K562 (cell line): ENCODE results near the gene NCOA1. TPM values are rescaled to one million over a fixed set of nuclear protein-coding genes. Genes with fewer than 3 reads are reported as not detected.

Experiments used
- EWSR1 ChIP-seq: fragments of 450-650 bp; IDR thresholded peaks from 2 replicates; pipeline ENCODE4 v1.6.1; 2018; ENCODE audit warnings: borderline replicate concordance, mild to moderate bottlenecking, low read depth, moderate library complexity; ENCODE audit not compliant: partially characterized antibody
- KLF10 ChIP-seq: fragments of 250-450 bp; sonication (Bioruptor Pico); IDR thresholded peaks from 2 replicates; pipeline ENCODE4 v1.6.1; 2021; ENCODE audit warnings: matching md5 sums
- NFIX ChIP-seq: fragments of 250-450 bp; sonication (Bioruptor Pico); IDR thresholded peaks from 2 replicates; pipeline ENCODE4 v1.4.0; 2020; ENCODE audit warnings: low read depth, mild to moderate bottlenecking, moderate library complexity
- NR4A1 ChIP-seq, 2 experiments: fragments of 250-450 bp in 1 of 2; fragments of 450-650 bp in 1 of 2; sonication (Bioruptor Pico) in 1 of 2; IDR thresholded peaks; 2 replicates each; pipeline versions ENCODE4 v1.4.0 to v1.6.1; 2016 to 2020; ENCODE audit warnings: mild to moderate bottlenecking in 2 of 2, missing compliant biosample characterization in 1 of 2, missing genetic modification characterization in 1 of 2, moderate library complexity in 1 of 2
- ZNF134 ChIP-seq: fragments of 250-450 bp; sonication (Bioruptor Pico); conservative IDR thresholded peaks from 2 replicates; pipeline ENCODE4 v1.4.0; 2020
- polyA plus RNA-seq, 8 experiments: library from polyadenylated mRNA; depleted of rRNA in 4 of 8; stranded (reverse) in 5 of 8; unstranded in 3 of 8; fragments of >200 nt; fragmentation: Nextera tagmentation in 2 of 8; fragmentation: Illumina TruSeq in 1 of 8; extraction: Ambion mirVana in 2 of 8; extraction: Trizol in 1 of 8; gene quantifications; 2 replicates each; pipeline versions ENCODE4 v1.2.1 to v1.2.3, GENCODE V29; 2011 to 2014; ENCODE audit warnings: inconsistent platforms in 1 of 8, missing spikeins in 1 of 8
- total RNA-seq, 7 experiments: library from RNA; depleted of rRNA in 6 of 7; stranded (reverse); fragments of >200 nt in 6 of 7; fragmentation: Illumina TruSeq in 2 of 7; extraction: Trizol in 2 of 7; gene quantifications; 2 replicates each; pipeline versions ENCODE4 v1.2.1 to v1.2.3, GENCODE V29; 2011 to 2021; ENCODE audit warnings: low replicate concordance in 1 of 7
- TF ChIP-seq, protein P1 (sequence below), 2 experiments: fragments of 450-650 bp; formaldehyde crosslinking in 1 of 2; IDR thresholded peaks; 2 replicates each; pipeline versions ENCODE4 v1.4.0 to v1.6.1; 2014 to 2020; ENCODE audit warnings: mild to moderate bottlenecking in 2 of 2, borderline replicate concordance in 1 of 2, low read depth in 1 of 2
- TF ChIP-seq, protein P2 (sequence below): sonication (generic); formaldehyde crosslinking; IDR thresholded peaks from 2 replicates; pipeline ENCODE4 v1.8.0; 2022; ENCODE audit warnings: missing genetic modification reagents, mild to moderate bottlenecking, borderline replicate concordance
- TF ChIP-seq, protein P3 (sequence below): IDR thresholded peaks from 3 replicates; pipeline ENCODE4 v1.6.1; 2011; ENCODE audit warnings: borderline replicate concordance, mild to moderate bottlenecking, moderate library complexity; ENCODE audit not compliant: insufficient read length; ENCODE audit errors: extremely low read depth
- TF ChIP-seq, protein P4 (sequence below), 2 experiments: fragments of 200-800 bp in 1 of 2; sonication (Bioruptor generic) in 1 of 2; sonication (generic) in 1 of 2; formaldehyde crosslinking in 1 of 2; IDR thresholded peaks in 1 of 2; conservative IDR thresholded peaks in 1 of 2; 2 replicates each; pipeline versions ENCODE4 v1.5.0 to v1.6.1; 2016 to 2020; ENCODE audit warnings: missing compliant biosample characterization in 1 of 2, missing genetic modification characterization in 1 of 2, missing genetic modification reagents in 1 of 2

NCOA1 gene
- total and polyA plus RNA-seq, 9 of the 15 experiments (the other 6 are each of a cell fraction or from before 2014, with no cell fraction given) = 4.9 to 25.7 (median 17.0) TPM

DNA sequence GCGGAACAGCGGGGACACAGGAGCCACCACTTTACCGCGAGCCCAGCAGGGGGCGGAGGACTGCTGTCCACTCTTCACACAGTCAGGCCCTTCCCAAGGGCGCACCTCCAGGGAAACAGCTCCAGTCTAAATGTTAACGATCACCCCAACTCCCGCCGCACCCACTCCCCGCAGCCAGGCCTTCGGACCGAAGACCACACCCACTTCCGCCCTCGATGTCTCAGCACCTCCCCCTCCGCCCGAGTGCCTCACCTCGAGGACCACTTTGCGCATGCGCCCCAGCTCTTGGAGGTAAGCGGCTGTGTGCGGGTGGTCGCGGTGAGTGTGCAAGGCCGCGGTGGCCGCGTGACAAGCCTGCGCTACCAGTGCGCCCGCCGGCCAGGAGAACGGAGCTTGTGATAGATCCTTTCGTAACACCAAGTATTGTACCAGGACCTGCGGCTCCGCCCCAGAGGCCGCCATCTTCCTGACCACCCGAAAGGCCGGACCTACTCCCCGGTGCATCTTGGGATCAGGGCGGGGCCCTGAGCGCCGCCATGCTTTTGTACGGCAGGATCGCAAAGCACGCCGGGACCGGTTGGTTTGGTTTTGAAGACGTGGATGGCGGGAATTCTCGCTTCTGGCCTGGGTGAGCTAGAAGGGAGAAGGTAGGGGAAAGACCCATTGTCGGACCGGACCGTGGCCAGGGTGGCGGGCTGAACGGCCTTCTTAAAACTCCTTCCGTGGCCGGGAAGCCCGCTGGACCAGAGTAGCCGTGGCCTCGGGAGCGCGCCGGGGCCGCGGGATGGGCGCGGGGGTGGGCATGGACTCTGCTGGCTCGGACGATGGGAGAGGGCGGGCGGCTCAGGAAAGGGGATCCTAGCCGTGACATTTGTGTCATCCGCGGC lies 302.1 kb downstream of the NCOA1 start, which contains the start of the genes CENPO and PTRHD1 (continued):
- TF ChIP-seq NR4A1 (CRISPR knock-in tag; IDR thresholded peaks at IDR 0.05) (no peak), NR4A1 (tag; IDR thresholded peaks at IDR 0.05) (peak; percentile 37; the same call in 1 of the 2 replicates), EWSR1 (no peak), KLF10 (CRISPR knock-in tag) (no peak), ZNF134 (no peak), NFIX (CRISPR knock-in tag) (no peak)
- TF ChIP-seq, protein P1, sequence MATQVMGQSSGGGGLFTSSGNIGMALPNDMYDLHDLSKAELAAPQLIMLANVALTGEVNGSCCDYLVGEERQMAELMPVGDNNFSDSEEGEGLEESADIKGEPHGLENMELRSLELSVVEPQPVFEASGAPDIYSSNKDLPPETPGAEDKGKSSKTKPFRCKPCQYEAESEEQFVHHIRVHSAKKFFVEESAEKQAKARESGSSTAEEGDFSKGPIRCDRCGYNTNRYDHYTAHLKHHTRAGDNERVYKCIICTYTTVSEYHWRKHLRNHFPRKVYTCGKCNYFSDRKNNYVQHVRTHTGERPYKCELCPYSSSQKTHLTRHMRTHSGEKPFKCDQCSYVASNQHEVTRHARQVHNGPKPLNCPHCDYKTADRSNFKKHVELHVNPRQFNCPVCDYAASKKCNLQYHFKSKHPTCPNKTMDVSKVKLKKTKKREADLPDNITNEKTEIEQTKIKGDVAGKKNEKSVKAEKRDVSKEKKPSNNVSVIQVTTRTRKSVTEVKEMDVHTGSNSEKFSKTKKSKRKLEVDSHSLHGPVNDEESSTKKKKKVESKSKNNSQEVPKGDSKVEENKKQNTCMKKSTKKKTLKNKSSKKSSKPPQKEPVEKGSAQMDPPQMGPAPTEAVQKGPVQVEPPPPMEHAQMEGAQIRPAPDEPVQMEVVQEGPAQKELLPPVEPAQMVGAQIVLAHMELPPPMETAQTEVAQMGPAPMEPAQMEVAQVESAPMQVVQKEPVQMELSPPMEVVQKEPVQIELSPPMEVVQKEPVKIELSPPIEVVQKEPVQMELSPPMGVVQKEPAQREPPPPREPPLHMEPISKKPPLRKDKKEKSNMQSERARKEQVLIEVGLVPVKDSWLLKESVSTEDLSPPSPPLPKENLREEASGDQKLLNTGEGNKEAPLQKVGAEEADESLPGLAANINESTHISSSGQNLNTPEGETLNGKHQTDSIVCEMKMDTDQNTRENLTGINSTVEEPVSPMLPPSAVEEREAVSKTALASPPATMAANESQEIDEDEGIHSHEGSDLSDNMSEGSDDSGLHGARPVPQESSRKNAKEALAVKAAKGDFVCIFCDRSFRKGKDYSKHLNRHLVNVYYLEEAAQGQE (IDR thresholded peaks at IDR 0.05; ENCODE audit: borderline replicate concordance) = peak; percentile 73; the same call in 1 of the 2 replicates
- TF ChIP-seq, protein P1 (CRISPR knock-in tag; IDR thresholded peaks at IDR 0.05; ENCODE audit: low read depth) = peak; percentile 32; the same call in 1 of the 2 replicates
- TF ChIP-seq, protein P2, sequence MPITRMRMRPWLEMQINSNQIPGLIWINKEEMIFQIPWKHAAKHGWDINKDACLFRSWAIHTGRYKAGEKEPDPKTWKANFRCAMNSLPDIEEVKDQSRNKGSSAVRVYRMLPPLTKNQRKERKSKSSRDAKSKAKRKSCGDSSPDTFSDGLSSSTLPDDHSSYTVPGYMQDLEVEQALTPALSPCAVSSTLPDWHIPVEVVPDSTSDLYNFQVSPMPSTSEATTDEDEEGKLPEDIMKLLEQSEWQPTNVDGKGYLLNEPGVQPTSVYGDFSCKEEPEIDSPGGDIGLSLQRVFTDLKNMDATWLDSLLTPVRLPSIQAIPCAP = no peak
- TF ChIP-seq, protein P3, sequence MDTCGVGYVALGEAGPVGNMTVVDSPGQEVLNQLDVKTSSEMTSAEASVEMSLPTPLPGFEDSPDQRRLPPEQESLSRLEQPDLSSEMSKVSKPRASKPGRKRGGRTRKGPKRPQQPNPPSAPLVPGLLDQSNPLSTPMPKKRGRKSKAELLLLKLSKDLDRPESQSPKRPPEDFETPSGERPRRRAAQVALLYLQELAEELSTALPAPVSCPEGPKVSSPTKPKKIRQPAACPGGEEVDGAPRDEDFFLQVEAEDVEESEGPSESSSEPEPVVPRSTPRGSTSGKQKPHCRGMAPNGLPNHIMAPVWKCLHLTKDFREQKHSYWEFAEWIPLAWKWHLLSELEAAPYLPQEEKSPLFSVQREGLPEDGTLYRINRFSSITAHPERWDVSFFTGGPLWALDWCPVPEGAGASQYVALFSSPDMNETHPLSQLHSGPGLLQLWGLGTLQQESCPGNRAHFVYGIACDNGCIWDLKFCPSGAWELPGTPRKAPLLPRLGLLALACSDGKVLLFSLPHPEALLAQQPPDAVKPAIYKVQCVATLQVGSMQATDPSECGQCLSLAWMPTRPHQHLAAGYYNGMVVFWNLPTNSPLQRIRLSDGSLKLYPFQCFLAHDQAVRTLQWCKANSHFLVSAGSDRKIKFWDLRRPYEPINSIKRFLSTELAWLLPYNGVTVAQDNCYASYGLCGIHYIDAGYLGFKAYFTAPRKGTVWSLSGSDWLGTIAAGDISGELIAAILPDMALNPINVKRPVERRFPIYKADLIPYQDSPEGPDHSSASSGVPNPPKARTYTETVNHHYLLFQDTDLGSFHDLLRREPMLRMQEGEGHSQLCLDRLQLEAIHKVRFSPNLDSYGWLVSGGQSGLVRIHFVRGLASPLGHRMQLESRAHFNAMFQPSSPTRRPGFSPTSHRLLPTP = no peak
- TF ChIP-seq, protein P4, sequence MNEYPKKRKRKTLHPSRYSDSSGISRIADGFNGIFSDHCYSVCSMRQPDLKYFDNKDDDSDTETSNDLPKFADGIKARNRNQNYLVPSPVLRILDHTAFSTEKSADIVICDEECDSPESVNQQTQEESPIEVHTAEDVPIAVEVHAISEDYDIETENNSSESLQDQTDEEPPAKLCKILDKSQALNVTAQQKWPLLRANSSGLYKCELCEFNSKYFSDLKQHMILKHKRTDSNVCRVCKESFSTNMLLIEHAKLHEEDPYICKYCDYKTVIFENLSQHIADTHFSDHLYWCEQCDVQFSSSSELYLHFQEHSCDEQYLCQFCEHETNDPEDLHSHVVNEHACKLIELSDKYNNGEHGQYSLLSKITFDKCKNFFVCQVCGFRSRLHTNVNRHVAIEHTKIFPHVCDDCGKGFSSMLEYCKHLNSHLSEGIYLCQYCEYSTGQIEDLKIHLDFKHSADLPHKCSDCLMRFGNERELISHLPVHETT (CRISPR knock-in tag; conservative IDR thresholded peaks at IDR 0.05 in 1 of 2, IDR thresholded peaks at IDR 0.05 in 1 of 2) = peak in 1 of 2 experiments; percentile 83; a peak in 2 of 4 replicates
